ENCODE measurements around the gene DNM3.

DNM3 gene

DNA sequence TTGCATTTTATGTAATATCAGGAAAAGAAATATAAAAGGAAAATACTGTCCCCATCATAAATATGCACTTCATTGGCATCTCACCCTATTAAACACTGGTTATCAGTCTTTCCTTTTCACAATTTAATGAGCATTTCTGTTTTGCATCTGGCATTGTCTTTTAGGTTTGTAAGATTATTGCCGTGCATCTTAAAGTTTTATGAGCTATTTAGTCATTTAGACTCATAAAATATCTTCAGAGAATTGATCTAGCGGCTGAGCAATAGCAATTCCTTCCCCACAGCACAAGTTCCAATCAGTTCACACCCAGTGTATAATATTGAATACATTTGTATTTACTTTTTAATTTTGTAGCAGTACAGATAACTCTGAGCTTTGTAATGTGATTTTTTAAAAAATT, 466.8 kb downstream of the DNM3 start:
- Histone ChIP-seq H3K27ac (ENCODE audit: low read depth, low read length) (no peak overlapping the region), H3K4me3 (ENCODE audit: low read depth in 1 of 2, low read length in 2 of 2) (no peak overlapping the region), H3K27me3 (ENCODE audit: control insufficient read depth in 1 of 2, insufficient read depth in 2 of 2, low read length in 2 of 2) (no peaks in the 10 kb centered on the region)

DNA sequence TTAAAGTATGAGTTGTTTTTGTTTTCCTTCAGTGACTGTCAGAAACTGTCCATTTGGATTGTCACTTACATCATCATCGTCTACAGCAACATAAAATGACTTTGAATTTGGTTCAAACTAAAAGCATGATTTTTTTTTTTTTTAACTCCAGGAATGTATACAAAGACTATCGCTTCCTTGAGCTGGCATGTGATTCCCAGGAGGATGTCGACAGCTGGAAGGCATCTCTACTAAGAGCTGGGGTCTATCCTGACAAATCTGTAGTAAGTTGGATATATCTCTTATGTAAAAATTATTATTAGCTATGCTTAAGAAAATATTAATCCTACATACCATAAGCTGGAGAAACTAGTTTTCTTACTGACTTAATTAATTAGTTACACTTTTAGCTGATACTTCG, 467.3 kb downstream of the DNM3 start:
- H3K36me3 ChIP-seq (ENCODE audit: control insufficient read depth in 1 of 2, insufficient read depth in 2 of 2, low read length in 2 of 2) = no peaks in the 10 kb centered on the region
- no peaks in the 10 kb centered on the region for H3K4me1 ChIP-seq (ENCODE audit: control insufficient read depth in 1 of 2, insufficient read depth in 2 of 2, low read length in 2 of 2)
- no peaks in the 10 kb centered on the region for H3K9me3 ChIP-seq (ENCODE audit: control insufficient read depth in 1 of 2, low read length in 2 of 2)
- no peak overlapping the region for H3K4me3 ChIP-seq (ENCODE audit: low read depth in 1 of 2, low read length in 2 of 2)
- H3K27me3 ChIP-seq (ENCODE audit: control insufficient read depth in 1 of 2, insufficient read depth in 2 of 2, low read length in 2 of 2) = no peaks in the 10 kb centered on the region
- H3K27ac ChIP-seq (ENCODE audit: low read depth, low read length) = no peak overlapping the region
- H3K9ac ChIP-seq (ENCODE audit: low read depth in 1 of 2, low read length in 2 of 2) = no peak overlapping the region

More for the DNA sequence above, 466.8 kb downstream of the DNM3 start:
- Histone ChIP-seq H3K9ac (ENCODE audit: low read depth in 1 of 2, low read length in 2 of 2) (no peak overlapping the region), H3K36me3 (ENCODE audit: control insufficient read depth in 1 of 2, insufficient read depth in 2 of 2, low read length in 2 of 2) (no peaks in the 10 kb centered on the region), H3K4me1 (ENCODE audit: control insufficient read depth in 1 of 2, insufficient read depth in 2 of 2, low read length in 2 of 2) (no peaks in the 10 kb centered on the region), H3K9me3 (ENCODE audit: control insufficient read depth in 1 of 2, low read length in 2 of 2) (no peaks in the 10 kb centered on the region)

DNA sequence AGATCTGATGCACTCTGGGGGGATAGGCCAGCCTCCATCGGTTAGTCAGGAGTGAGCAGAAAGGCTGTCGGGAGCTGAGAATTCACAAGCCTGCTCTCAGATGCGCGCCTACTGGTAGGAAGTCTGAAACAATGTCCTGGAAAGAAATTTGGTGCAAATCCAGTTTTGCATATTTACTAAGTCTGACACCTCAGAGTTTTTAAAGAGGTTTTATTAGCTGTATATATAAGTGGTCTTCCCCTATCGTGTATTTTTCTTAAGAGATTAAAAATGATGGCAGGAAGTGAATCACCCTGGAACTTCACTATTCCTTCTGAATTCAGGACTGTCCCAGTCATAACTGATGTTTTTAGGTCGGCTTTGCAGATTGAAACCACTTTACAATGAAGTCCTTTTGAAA, 479.4 kb downstream of the DNM3 start:
- H3K4me1 ChIP-seq (ENCODE audit: control insufficient read depth in 1 of 2, insufficient read depth in 2 of 2, low read length in 2 of 2) = no peaks in the 10 kb centered on the region
- no peak overlapping the region for H3K9ac ChIP-seq (ENCODE audit: low read depth in 1 of 2, low read length in 2 of 2)
- H3K27me3 ChIP-seq (ENCODE audit: control insufficient read depth in 1 of 2, insufficient read depth in 2 of 2, low read length in 2 of 2) = no peaks in the 10 kb centered on the region
- H3K27ac ChIP-seq (ENCODE audit: low read depth, low read length) = no peak overlapping the region
- H3K9me3 ChIP-seq (ENCODE audit: control insufficient read depth in 1 of 2, low read length in 2 of 2) = no peaks in the 10 kb centered on the region
- no peaks in the 10 kb centered on the region for H3K36me3 ChIP-seq (ENCODE audit: control insufficient read depth in 1 of 2, insufficient read depth in 2 of 2, low read length in 2 of 2)
- no peak overlapping the region for H3K4me3 ChIP-seq (ENCODE audit: low read depth in 1 of 2, low read length in 2 of 2)

DNA sequence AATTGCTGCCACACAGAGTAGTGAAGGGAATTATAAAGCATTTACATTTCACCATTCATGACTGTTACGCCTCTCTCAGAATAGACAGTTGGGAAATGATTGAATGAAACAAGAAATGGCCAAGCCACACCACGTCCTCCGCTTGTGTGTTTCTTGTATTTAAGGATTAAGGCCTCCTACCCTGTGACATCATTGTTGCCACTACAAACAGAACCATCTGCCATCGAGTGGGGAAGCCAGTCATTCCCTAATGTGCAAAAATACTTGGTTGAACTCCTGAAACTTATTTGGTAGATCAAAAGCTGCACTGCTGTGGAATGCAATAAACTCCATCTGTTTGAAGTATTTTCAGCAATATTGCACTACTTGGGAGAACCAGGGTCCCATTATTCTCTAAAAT, 480.2 kb downstream of the DNM3 start:
- H3K27ac ChIP-seq (ENCODE audit: low read depth, low read length) = no peak overlapping the region

DNA sequence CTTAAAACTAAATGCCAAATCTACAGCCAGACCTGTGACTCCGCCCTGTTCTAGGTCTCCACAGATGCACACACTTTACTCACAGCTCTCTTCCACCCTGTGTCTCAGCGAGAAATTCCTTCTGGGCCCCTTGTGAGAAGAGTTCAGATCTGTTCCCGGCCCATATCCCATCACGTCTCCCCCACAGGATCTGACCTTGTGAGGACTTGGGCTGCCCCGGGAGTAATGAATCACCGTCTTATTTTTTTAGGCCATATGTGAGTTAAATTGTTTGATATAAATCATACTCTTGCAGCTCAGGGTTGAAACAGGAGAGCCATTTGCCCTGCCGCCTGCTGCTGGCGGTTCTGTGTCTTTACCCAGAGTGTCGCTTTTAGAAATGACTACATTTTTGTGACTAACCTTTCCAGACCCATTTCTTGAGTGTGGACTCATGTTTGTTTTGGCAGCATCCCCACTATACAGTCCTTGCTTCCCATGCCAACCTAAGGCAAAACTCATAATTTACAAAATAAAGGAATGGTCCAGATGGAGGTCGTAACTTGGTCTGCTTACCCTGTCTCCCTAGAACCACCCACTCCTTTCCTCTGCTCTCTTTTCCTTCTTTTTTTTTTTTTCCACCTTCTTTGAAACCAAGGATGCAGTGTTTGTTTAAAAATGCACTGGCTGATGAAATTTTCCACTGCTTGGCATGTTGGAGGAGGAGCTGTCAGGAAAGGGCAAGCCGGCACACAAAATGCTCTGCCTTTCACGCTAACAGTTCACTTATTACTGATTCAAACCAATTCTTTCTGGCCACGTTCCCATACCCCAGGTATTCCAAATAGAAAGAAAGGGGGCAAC, 481.1 kb downstream of the DNM3 start:
- Histone ChIP-seq H3K36me3 (ENCODE audit: control insufficient read depth in 1 of 2, insufficient read depth in 2 of 2, low read length in 2 of 2) (no peaks in the 10 kb centered on the region), H3K27me3 (ENCODE audit: control insufficient read depth in 1 of 2, insufficient read depth in 2 of 2, low read length in 2 of 2) (no peaks in the 10 kb centered on the region), H3K4me3 (ENCODE audit: low read depth in 1 of 2, low read length in 2 of 2) (no peak overlapping the region), H3K9ac (ENCODE audit: low read depth in 1 of 2, low read length in 2 of 2) (no peak overlapping the region), H3K27ac (ENCODE audit: low read depth, low read length) (no peak overlapping the region), H3K9me3 (ENCODE audit: control insufficient read depth in 1 of 2, low read length in 2 of 2) (no peaks in the 10 kb centered on the region), H3K4me1 (ENCODE audit: control insufficient read depth in 1 of 2, insufficient read depth in 2 of 2, low read length in 2 of 2) (no peaks in the 10 kb centered on the region)

More for the DNA sequence above, 480.2 kb downstream of the DNM3 start:
- H3K4me3 ChIP-seq (ENCODE audit: low read depth in 1 of 2, low read length in 2 of 2) = no peak overlapping the region
- H3K9me3 ChIP-seq (ENCODE audit: control insufficient read depth in 1 of 2, low read length in 2 of 2) = no peaks in the 10 kb centered on the region
- no peaks in the 10 kb centered on the region for H3K4me1 ChIP-seq (ENCODE audit: control insufficient read depth in 1 of 2, insufficient read depth in 2 of 2, low read length in 2 of 2)
- no peak overlapping the region for H3K9ac ChIP-seq (ENCODE audit: low read depth in 1 of 2, low read length in 2 of 2)
- no peaks in the 10 kb centered on the region for H3K36me3 ChIP-seq (ENCODE audit: control insufficient read depth in 1 of 2, insufficient read depth in 2 of 2, low read length in 2 of 2)
- H3K27me3 ChIP-seq (ENCODE audit: control insufficient read depth in 1 of 2, insufficient read depth in 2 of 2, low read length in 2 of 2) = no peaks in the 10 kb centered on the region

DNA sequence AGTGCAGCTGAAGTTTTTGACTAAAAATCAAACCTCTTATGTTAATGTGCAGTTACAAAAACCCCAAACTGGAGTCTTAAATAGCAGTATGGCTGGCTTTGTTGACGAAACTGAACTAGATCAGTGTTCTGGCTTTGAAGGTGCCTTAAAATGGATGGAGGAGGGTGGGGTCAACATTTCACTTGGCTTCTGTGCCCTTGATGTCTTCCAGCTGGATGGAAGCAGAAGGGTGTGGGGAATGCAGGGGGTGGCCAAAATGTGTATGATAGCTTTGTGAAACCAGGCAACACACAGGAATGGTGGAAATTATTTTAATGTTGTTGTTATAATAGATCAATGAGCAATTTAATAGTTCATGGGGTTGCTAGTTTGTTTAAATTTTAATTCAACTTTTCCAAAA, 482.4 kb downstream of the DNM3 start:
- Histone ChIP-seq H3K4me1 (ENCODE audit: control insufficient read depth in 1 of 2, insufficient read depth in 2 of 2, low read length in 2 of 2) (no peaks in the 10 kb centered on the region), H3K27me3 (ENCODE audit: control insufficient read depth in 1 of 2, insufficient read depth in 2 of 2, low read length in 2 of 2) (no peaks in the 10 kb centered on the region), H3K4me3 (ENCODE audit: low read depth in 1 of 2, low read length in 2 of 2) (no peak overlapping the region), H3K9ac (ENCODE audit: low read depth in 1 of 2, low read length in 2 of 2) (no peak overlapping the region), H3K27ac (ENCODE audit: low read depth, low read length) (no peak overlapping the region), H3K9me3 (ENCODE audit: control insufficient read depth in 1 of 2, low read length in 2 of 2) (no peaks in the 10 kb centered on the region), H3K36me3 (ENCODE audit: control insufficient read depth in 1 of 2, insufficient read depth in 2 of 2, low read length in 2 of 2) (no peaks in the 10 kb centered on the region)

DNA sequence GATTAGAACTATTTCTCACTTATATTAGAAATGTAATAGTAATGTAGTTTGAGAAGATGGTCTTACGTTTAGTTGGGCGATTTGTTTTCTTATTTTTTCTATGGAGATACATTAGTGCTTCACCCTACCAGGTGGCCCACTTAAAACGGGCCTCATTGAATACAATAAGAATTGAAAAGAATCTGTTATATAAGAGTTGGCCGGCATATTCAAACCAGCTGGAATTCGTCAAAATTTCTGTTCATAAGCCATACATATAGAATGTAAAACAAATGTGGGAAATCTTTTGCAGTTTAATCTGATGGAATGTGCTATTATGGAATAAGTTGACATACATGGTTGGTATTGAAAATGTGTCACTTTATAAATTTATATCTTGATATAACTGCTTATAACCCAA, 482.8 kb downstream of the DNM3 start:
- H3K4me3 ChIP-seq (ENCODE audit: low read depth in 1 of 2, low read length in 2 of 2) = no peak overlapping the region
- no peaks in the 10 kb centered on the region for H3K4me1 ChIP-seq (ENCODE audit: control insufficient read depth in 1 of 2, insufficient read depth in 2 of 2, low read length in 2 of 2)
- H3K27me3 ChIP-seq (ENCODE audit: control insufficient read depth in 1 of 2, insufficient read depth in 2 of 2, low read length in 2 of 2) = no peaks in the 10 kb centered on the region
- H3K9me3 ChIP-seq (ENCODE audit: control insufficient read depth in 1 of 2, low read length in 2 of 2) = no peaks in the 10 kb centered on the region
- no peaks in the 10 kb centered on the region for H3K36me3 ChIP-seq (ENCODE audit: control insufficient read depth in 1 of 2, insufficient read depth in 2 of 2, low read length in 2 of 2)
- H3K27ac ChIP-seq (ENCODE audit: low read depth, low read length) = no peak overlapping the region
- H3K9ac ChIP-seq (ENCODE audit: low read depth in 1 of 2, low read length in 2 of 2) = no peak overlapping the region

DNA sequence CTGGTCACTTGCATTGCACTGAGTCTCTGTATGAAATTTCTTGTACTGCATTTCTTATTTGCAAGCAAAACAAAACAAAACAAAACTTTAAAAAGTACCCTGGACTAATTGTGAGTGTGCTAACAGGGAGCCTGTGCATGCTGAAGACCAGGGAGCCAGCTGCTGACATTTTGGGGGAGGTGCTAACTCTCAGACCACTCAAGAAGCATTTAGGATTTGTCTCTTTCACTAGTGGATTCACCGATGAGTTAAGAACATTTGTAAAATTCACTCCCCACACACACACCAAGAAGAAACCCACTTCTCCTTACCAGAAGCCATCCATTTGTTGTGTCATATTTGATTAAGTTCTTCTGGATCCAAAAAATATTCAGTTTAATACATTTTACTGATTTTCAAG, 483.5 kb downstream of the DNM3 start:
- Histone ChIP-seq H3K9ac (ENCODE audit: low read depth in 1 of 2, low read length in 2 of 2) (no peak overlapping the region), H3K36me3 (ENCODE audit: control insufficient read depth in 1 of 2, insufficient read depth in 2 of 2, low read length in 2 of 2) (no peaks in the 10 kb centered on the region), H3K27me3 (ENCODE audit: control insufficient read depth in 1 of 2, insufficient read depth in 2 of 2, low read length in 2 of 2) (no peaks in the 10 kb centered on the region), H3K4me3 (ENCODE audit: low read depth in 1 of 2, low read length in 2 of 2) (no peak overlapping the region), H3K4me1 (ENCODE audit: control insufficient read depth in 1 of 2, insufficient read depth in 2 of 2, low read length in 2 of 2) (no peaks in the 10 kb centered on the region), H3K27ac (ENCODE audit: low read depth, low read length) (no peak overlapping the region), H3K9me3 (ENCODE audit: control insufficient read depth in 1 of 2, low read length in 2 of 2) (no peaks in the 10 kb centered on the region)

DNA sequence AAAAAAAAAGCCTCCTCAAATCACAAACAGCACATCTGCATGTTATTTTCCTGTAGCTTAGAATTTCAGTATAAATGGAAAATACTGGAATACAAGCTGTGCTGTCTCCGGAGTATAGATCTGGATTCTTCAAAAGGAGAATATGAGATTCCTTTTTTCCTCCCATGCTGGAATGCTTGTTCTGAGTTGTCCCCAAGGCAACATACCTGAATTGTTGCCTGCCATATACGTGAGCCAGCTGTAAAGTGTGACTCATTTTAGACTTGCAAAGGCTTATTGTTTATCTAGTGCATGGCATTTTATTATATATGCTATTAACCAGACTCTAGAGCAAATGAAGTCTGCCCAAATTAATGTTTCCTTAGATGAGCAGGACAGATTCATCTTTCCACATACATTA, 484.2 kb downstream of the DNM3 start:
- H3K9ac ChIP-seq (ENCODE audit: low read depth in 1 of 2, low read length in 2 of 2) = no peak overlapping the region
- H3K27ac ChIP-seq (ENCODE audit: low read depth, low read length) = no peak overlapping the region
- H3K27me3 ChIP-seq (ENCODE audit: control insufficient read depth in 1 of 2, insufficient read depth in 2 of 2, low read length in 2 of 2) = no peaks in the 10 kb centered on the region
- no peaks in the 10 kb centered on the region for H3K36me3 ChIP-seq (ENCODE audit: control insufficient read depth in 1 of 2, insufficient read depth in 2 of 2, low read length in 2 of 2)
- no peaks in the 10 kb centered on the region for H3K4me1 ChIP-seq (ENCODE audit: control insufficient read depth in 1 of 2, insufficient read depth in 2 of 2, low read length in 2 of 2)
- H3K9me3 ChIP-seq (ENCODE audit: control insufficient read depth in 1 of 2, low read length in 2 of 2) = no peaks in the 10 kb centered on the region
- no peak overlapping the region for H3K4me3 ChIP-seq (ENCODE audit: low read depth in 1 of 2, low read length in 2 of 2)

DNA sequence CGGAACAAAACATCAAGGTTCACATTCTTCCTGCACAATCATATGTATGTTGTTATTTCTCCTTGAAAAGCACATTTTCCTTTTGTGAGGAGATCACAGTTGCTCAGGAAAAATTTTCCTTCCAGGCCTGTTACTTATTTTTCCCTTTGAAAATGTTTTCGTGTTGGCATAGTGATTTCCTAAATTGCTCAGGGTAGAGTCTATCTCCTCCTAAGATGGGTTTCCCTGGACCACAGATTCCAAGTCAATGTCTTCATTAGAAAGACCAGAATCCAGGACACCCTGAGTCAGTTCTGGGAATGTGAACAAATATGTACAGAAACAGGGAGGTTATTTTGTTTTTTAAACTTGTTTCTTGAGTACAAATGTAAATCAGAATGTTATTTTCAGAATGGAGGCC, 484.8 kb downstream of the DNM3 start:
- Histone ChIP-seq H3K36me3 (ENCODE audit: control insufficient read depth in 1 of 2, insufficient read depth in 2 of 2, low read length in 2 of 2) (no peaks in the 10 kb centered on the region), H3K27ac (ENCODE audit: low read depth, low read length) (no peak overlapping the region), H3K4me3 (ENCODE audit: low read depth in 1 of 2, low read length in 2 of 2) (no peak overlapping the region), H3K9ac (ENCODE audit: low read depth in 1 of 2, low read length in 2 of 2) (no peak overlapping the region), H3K9me3 (ENCODE audit: control insufficient read depth in 1 of 2, low read length in 2 of 2) (no peaks in the 10 kb centered on the region), H3K27me3 (ENCODE audit: control insufficient read depth in 1 of 2, insufficient read depth in 2 of 2, low read length in 2 of 2) (no peaks in the 10 kb centered on the region), H3K4me1 (ENCODE audit: control insufficient read depth in 1 of 2, insufficient read depth in 2 of 2, low read length in 2 of 2) (no peaks in the 10 kb centered on the region)
